Measurements from ENCODE around the gene ZNF22. TPM values are rescaled to one million over a fixed set of nuclear protein-coding genes. Genes with fewer than 3 reads are reported as not detected.
A peak's percentile ranks its signal among the peaks of the same experiment; 100 is the strongest.
"Not testable (repeated sequence)": the region's sequence is repeated elsewhere in the genome, so short reads cannot be mapped to it uniquely, and the experiment has no call there.

ZNF22 gene
- total RNA-seq, 1 experiment from 2014 or later, result 42.1 TPM

DNA sequence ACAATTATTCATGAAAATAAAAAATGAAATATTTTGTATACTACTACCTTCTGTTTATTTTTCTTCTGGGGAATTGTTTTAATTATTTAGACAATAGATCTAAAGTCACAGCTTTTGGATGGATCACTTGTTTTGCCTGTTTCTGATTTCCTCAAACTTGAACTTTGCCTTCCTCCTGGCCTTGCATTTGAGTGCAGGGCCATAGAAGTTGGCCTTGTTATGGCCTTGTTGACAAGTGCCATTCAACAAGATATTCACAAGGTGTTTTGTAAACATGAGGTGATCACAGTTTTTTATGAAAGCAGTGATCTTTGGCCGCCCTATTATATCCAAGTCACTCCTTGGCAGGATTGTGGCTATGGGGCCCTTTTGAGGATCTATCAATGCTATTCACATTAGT is 4.6 kb downstream of the ZNF22 start:
- Histone ChIP-seq H3K36me3 (ENCODE audit: insufficient read depth, low read length, poor library complexity, severe bottlenecking) (peaks cover 27% of the 10 kb centered on the region), H3K4me1 (ENCODE audit: insufficient read depth, low read length, poor library complexity, severe bottlenecking) (peaks cover 12% of the 10 kb centered on the region), H3K27me3 (replicated peaks; ENCODE audit: insufficient read depth, low read depth, low read length, poor library complexity) (no peaks in the 10 kb centered on the region), H3K27ac (ENCODE audit: low read depth, low read length, poor library complexity, severe bottlenecking) (no peak overlapping the region), H3K9me3 (ENCODE audit: low read depth, low read length, poor library complexity, severe bottlenecking) (peaks cover 6% of the 10 kb centered on the region), H3K4me3 (ENCODE audit: low read depth, low read length, poor library complexity, severe bottlenecking) (no peak overlapping the region)
- intact Hi-C loops (cut with micrococcal nuclease; ENCODE audit: unreplicated experiment), result loop anchor here (5.0 to 10.0 kb wide), 3 partner anchors 232 to 670 kb away; partner anchors contain the start of gene ZFAND4
- ChIA-PET CTCF (no interaction called here), POLR2A (ENCODE audit: low non-redundant PET) (no interaction called here)
- BruUV-seq (replicated peaks), result no TSS peak
- DNase-seq (ENCODE audit: low spot score), result no peak
- no peak for TF ChIP-seq EZH2 (IDR thresholded peaks at IDR 0.05; ENCODE audit: borderline replicate concordance, low read depth, low read length, poor library complexity, severe bottlenecking)
- TF ChIP-seq, protein P1, sequence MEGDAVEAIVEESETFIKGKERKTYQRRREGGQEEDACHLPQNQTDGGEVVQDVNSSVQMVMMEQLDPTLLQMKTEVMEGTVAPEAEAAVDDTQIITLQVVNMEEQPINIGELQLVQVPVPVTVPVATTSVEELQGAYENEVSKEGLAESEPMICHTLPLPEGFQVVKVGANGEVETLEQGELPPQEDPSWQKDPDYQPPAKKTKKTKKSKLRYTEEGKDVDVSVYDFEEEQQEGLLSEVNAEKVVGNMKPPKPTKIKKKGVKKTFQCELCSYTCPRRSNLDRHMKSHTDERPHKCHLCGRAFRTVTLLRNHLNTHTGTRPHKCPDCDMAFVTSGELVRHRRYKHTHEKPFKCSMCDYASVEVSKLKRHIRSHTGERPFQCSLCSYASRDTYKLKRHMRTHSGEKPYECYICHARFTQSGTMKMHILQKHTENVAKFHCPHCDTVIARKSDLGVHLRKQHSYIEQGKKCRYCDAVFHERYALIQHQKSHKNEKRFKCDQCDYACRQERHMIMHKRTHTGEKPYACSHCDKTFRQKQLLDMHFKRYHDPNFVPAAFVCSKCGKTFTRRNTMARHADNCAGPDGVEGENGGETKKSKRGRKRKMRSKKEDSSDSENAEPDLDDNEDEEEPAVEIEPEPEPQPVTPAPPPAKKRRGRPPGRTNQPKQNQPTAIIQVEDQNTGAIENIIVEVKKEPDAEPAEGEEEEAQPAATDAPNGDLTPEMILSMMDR (conservative IDR thresholded peaks at IDR 0.05; ENCODE audit: low read depth, low read length), result no peak

DNA sequence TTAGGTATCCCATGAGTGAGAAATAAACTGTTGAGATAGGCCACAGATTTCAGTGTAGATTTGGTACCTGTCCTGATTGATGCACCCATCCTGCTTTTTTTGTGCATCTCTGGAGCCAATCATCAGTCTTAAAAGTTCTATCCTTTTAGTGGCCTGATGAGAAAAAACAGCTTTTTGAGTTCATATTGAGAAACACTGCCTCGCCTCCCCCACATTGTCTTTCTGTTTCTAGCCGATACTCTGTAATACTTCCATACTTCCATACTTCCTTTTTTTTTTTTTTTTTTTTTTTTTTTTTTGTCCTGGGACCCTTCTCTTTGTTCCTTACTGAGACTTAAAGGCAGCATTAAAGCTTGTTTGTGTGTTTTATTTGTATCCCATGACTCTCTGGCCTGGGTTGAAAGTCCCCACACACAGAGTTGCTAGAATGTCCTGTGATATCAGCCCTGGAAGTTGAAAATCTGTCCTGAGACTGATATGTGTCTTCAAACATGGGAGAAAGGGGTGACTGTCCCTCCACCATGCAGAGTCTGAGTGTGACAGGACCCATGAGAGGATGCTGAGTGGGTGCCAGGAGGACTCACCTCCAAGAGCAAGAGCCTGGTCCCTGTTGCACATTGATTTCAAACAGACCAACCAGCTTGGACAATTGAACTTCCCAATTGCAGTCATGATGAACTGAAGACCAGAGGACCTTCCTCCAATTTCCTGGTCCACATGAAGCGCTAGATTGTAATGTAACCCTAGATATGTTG is 5.7 kb downstream of the ZNF22 start:
- H3K27ac ChIP-seq (ENCODE audit: low read depth, low read length, poor library complexity, severe bottlenecking), result no peak overlapping the region
- no peak for DNase-seq (ENCODE audit: low spot score)
- intact Hi-C loops (cut with micrococcal nuclease; ENCODE audit: unreplicated experiment), result loop anchor here (5.0 to 10.0 kb wide), 3 partner anchors 231 to 668 kb away; partner anchors contain the start of gene ZFAND4
- ChIA-PET CTCF (no interaction called here), POLR2A (ENCODE audit: low non-redundant PET) (no interaction called here)
- H3K27me3 ChIP-seq (replicated peaks; ENCODE audit: insufficient read depth, low read depth, low read length, poor library complexity), result no peaks in the 10 kb centered on the region
- peaks cover 27% of the 10 kb centered on the region for H3K36me3 ChIP-seq (ENCODE audit: insufficient read depth, low read length, poor library complexity, severe bottlenecking)
- TF ChIP-seq, protein P1 (conservative IDR thresholded peaks at IDR 0.05; ENCODE audit: low read depth, low read length), result no peak
- no peak for TF ChIP-seq EZH2 (IDR thresholded peaks at IDR 0.05; ENCODE audit: borderline replicate concordance, low read depth, low read length, poor library complexity, severe bottlenecking)
- peaks cover 12% of the 10 kb centered on the region for H3K4me1 ChIP-seq (ENCODE audit: insufficient read depth, low read length, poor library complexity, severe bottlenecking)
- H3K4me3 ChIP-seq (ENCODE audit: low read depth, low read length, poor library complexity, severe bottlenecking), result no peak overlapping the region
- no TSS peak for BruUV-seq (replicated peaks)
- H3K9me3 ChIP-seq (ENCODE audit: low read depth, low read length, poor library complexity, severe bottlenecking), result peaks cover 6% of the 10 kb centered on the region

DNA sequence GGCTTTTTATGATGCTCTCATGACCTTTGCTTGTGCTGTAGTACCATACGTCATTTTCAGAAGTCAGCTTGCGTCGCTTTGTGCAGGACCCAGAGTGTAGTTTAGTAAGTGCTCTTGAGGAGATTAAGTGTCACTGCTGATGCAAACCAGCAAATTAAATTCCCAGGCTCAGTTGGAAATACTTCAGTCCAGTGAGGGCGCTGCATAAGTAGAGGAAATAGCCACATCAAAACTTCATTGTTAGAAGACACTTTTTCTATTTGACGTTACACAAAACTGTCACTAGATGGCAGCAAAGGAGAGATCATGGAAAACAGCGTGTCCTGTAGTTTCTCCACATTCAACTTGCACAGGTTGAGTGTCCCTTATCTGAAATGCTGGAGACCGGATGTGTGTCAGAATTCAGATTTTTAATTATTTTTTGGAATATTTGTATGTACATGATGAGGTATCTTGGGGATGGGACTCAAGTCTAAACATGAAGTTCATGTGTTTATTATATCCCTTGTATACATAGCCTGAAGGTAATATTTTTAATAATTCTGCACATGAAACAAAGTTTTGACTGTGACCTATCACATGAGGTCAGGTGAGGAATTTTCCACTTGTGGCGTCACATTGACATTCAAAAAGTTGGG is 7.9 kb downstream of the ZNF22 start:
- peaks cover 3% of the 10 kb centered on the region for H3K4me1 ChIP-seq (ENCODE audit: insufficient read depth, low read length, poor library complexity, severe bottlenecking)
- no TSS peak for BruUV-seq (replicated peaks)
- H3K36me3 ChIP-seq (ENCODE audit: insufficient read depth, low read length, poor library complexity, severe bottlenecking), result peaks cover 18% of the 10 kb centered on the region
- ChIA-PET CTCF (no interaction called here), POLR2A (ENCODE audit: low non-redundant PET) (no interaction called here)
- no peak for TF ChIP-seq EZH2 (IDR thresholded peaks at IDR 0.05; ENCODE audit: borderline replicate concordance, low read depth, low read length, poor library complexity, severe bottlenecking)
- TF ChIP-seq, protein P1 (conservative IDR thresholded peaks at IDR 0.05; ENCODE audit: low read depth, low read length), result peak; percentile 89
- peak; percentile 94 for DNase-seq (ENCODE audit: low spot score)
- no peaks in the 10 kb centered on the region for H3K27me3 ChIP-seq (replicated peaks; ENCODE audit: insufficient read depth, low read depth, low read length, poor library complexity)
- no peak overlapping the region for H3K27ac ChIP-seq (ENCODE audit: low read depth, low read length, poor library complexity, severe bottlenecking)
- no peaks in the 10 kb centered on the region for H3K9me3 ChIP-seq (ENCODE audit: low read depth, low read length, poor library complexity, severe bottlenecking)
- no peak overlapping the region for H3K4me3 ChIP-seq (ENCODE audit: low read depth, low read length, poor library complexity, severe bottlenecking)
- intact Hi-C loops (cut with micrococcal nuclease; ENCODE audit: unreplicated experiment), result loop anchor here (5.0 to 10.0 kb wide), 3 partner anchors 229 to 666 kb away; partner anchors contain the start of gene ZFAND4

DNA sequence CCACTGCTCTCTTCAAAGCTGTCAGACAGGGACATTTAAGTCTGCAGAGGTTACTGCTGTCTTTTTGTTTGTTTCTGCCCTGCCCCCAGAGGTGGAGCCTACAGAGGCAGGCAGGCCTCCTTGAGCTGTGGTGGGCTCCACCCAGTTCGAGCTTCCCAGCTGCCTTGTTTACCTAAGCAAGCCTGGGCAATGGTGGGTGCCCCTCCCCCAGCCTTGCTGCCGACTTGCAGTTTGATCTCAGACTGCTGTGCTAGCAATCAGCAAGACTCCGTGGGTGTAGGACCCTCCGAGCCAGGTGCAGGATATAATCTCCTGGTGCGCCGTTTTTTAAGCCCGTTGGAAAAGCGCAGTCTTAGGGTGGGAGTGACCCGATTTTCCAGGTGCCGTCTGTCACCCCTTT is 13.8 kb downstream of the ZNF22 start:
- CTCF ChIA-PET; DNase-seq (ENCODE audit: low spot score); intact Hi-C loops (cut with micrococcal nuclease; ENCODE audit: unreplicated experiment); H3K27ac ChIP-seq (ENCODE audit: low read depth, low read length, poor library complexity, severe bottlenecking); H3K36me3 ChIP-seq (ENCODE audit: insufficient read depth, low read length, poor library complexity, severe bottlenecking); H3K4me1 ChIP-seq (ENCODE audit: insufficient read depth, low read length, poor library complexity, severe bottlenecking); H3K4me3 ChIP-seq (ENCODE audit: low read depth, low read length, poor library complexity, severe bottlenecking); BruUV-seq (replicated peaks); H3K27me3 ChIP-seq (replicated peaks; ENCODE audit: insufficient read depth, low read depth, low read length, poor library complexity); POLR2A ChIA-PET (ENCODE audit: low non-redundant PET); H3K9me3 ChIP-seq (ENCODE audit: low read depth, low read length, poor library complexity, severe bottlenecking): not testable (repeated sequence)

Measured in A673 (cell line).